HG02840 (cell line): ENCODE results near the gene PGBD5.

Source experiments
- ATAC-seq: cut with Tn5 transposase; IDR thresholded peaks from one replicate; pipeline ENCODE4 v1.9.1; 2021; ENCODE audit warnings: mild to moderate bottlenecking, moderate library complexity, moderate number of reproducible peaks; ENCODE audit not compliant: unreplicated experiment, low FRiP score

PGBD5 gene

GRCh38 chr1:230399321-230400006 is 26.7 kb downstream of the PGBD5 start:
- ATAC-seq, result no peak

DNA sequence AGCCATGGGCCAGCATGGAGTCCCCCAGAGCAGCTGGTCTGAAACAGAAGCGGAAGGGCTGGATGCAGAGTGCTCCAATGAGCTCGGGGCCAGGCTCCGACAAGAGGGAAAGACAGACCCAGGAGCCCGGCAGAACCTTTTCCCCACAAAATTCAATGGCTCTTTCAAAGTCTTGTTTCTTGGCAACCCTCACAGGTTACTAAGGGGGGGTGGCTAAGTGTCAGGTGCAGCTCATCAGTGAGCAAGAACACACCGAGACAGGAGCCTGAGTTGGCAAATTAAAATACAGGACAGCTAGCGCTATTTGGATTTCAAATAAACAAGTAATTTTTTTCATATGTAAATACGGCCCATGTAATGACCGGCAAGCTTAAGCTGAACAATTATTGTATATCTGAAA is 27.3 kb downstream of the PGBD5 start:
- ATAC-seq, result no peak

DNA sequence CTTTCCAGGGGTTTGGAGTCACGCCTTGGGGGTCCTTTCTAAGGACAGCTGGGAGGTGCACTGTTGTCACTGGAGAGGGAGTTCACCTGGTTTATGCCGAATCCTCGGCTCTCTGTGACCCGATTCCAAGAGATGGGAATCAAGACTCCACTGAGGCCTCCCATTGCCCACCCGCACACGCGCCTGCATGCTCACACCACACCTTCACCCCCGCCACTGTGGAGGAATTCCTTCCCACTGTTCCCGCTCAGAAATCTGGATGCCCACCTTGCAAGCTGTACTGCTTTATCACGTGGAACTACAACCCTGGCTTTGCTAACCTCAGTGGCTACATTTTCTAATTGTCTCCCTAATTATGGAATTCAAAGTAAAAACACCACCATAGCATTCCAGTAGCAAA is 29.2 kb downstream of the PGBD5 start:
- ATAC-seq, result no peak

- no peak for ATAC-seq
These were observed 30.2 kb downstream of the PGBD5 start for GRCh38 chr1:230395932-230396331.

- no peak for ATAC-seq
These were observed 31.4 kb downstream of the PGBD5 start for GRCh38 chr1:230394741-230395140.

- no peak for ATAC-seq
These were observed 32.0 kb downstream of the PGBD5 start for GRCh38 chr1:230394134-230394533.

DNA sequence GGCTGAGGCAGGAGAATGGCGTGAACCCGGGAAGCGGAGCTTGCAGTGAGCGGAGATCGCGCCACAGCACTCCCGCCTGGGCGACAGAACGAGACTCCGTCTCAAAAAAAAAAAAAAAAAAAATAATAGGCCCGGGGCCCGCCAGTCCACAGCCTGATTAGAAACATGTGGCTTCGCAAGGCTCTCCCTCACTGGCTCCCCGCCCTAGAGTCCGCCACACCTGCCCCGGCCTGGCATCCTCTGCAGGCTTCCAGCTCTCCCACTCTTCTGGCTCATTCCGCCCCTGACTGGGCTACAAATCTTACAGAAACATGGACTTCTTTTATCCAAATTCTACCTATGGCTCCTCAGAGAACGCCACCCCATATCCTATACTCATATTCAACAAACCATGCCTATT is 32.4 kb downstream of the PGBD5 start:
- ATAC-seq, result no peak

DNA sequence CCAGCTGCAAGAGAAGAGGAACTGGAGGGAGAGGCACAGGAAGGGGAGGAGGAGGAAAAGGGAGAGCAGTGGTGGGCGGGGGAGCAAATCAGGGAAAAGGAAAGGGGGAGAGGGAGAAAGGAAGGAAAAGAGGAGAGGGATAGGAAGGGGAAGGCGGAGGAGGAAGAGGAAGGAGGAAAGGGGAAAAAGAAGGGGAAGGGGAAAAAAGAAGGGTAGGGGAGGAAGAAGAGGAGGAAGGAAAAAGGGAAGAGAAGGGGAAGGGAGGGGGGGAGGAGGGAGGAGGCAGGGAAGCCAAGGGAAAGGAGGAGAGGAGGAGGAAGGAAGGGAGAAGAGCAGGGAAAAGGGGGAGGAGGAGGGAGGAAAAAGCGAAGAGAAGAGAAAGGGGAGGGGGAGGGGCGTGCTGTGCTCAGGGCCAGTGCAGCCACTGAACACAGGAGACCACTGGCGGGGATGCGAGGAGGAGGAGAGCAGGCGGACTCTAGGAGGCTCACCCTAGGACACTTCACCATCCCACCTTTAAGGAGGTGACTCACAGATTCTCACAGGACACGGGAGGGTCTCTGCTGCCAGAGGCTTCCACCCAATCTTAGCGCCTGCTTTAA is 33.1 kb downstream of the PGBD5 start:
- ATAC-seq, result no peak

DNA sequence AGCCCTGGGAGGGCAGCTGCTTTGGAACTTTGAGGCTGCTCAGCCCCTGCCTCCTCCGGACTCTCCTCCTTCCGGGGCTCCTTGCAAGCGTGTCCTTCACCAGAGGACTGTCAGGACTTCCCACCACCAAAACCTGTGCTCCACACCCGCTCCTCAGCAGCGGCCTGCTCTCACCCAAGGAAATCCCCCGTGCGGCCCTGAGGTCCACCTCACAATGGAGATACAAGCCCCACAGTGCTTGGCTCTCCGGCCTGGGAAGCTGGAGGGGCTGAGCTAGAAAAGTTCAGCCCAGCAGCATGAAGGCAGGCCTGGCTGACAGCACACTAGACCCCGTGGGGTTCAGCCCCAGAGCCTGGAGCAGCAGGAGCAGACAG is 33.6 kb downstream of the PGBD5 start:
- ATAC-seq, result no peak

DNA sequence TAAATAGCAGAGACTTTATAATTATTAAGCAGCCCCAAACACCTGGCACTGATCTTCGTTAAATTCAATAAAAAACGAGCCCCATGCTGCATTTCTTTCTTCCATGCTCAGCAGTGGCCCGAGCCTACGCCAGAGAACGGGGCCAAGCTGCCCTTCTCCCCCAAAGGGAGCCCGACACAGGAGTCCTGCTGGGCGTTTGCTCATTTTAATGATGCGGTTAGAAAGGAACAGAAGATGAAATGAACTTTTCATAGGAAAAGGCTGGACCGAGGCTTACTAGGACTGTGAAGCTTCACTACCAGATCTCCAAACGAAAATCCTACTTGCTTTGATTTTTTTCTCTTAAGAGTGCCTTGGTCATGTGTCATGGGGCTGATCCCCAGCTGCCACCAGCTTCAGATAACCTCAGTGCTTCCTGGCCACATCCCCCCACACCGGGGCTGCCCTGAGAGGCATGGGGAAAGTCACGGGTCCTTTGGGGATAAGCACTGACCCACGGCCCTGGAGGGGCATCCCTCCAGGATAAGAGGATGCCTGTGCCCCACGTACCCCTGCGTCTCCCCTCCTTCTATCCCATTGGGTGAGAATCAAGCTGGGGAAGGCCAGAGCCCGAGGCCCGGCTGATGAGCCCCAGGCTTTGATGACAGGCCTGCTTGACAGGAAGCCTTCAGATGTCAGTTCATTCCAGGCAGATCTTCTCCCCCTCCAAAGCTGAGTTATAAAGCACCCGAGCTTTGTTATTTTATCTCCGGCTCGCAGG is 34.2 kb downstream of the PGBD5 start:
- ATAC-seq, result no peak

- no peak for ATAC-seq
These were observed 35.8 kb downstream of the PGBD5 start for GRCh38 chr1:230390371-230390770.

- ATAC-seq, result no peak
These were observed 38.3 kb downstream of the PGBD5 start for GRCh38 chr1:230387876-230388275.

- ATAC-seq, result no peak
These were observed 38.8 kb downstream of the PGBD5 start for GRCh38 chr1:230387296-230387695.

- no peak for ATAC-seq
These were observed 39.4 kb downstream of the PGBD5 start for GRCh38 chr1:230386637-230387262.

GRCh38 chr1:230385930-230386329 is 40.2 kb downstream of the PGBD5 start:
- no peak for ATAC-seq

- no peak for ATAC-seq
These were observed 41.0 kb downstream of the PGBD5 start for GRCh38 chr1:230385158-230385450.

DNA sequence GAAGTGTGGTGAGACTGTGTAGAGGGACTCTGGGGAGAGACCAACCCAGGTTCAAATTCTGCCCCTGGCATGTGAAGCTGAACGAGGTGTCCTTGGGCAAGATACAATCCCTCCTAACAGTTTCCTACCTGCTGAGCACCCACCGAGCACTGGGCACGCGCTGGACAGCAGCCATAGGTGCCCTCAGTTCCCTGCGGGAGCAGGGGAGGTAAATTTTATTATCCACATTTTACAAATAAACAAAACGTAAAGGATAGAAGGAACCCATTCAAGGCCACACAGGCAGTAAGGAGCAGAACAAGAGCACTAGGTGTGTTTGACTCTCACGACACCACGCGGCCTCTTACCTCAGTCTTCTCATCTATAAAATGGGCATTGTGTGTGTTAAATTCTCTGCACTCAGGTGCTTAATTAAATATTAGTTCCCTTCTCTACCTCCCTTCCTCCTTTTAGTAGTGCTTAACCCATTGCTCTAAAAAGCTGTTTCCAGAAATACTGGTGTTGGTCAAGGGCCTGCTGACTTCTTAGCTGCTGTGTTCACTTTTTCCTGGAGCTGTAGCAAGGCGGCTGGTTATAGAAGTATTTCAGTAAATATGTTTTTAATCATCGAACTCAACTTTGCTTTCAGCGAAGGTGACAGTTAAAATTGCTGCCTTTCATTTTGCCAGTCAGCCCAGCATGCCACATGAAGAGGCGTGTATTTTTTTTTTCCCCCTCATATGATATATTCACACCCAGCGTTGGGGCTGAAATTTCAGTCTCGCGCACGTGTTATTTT is 41.6 kb downstream of the PGBD5 start:
- no peak for ATAC-seq

DNA sequence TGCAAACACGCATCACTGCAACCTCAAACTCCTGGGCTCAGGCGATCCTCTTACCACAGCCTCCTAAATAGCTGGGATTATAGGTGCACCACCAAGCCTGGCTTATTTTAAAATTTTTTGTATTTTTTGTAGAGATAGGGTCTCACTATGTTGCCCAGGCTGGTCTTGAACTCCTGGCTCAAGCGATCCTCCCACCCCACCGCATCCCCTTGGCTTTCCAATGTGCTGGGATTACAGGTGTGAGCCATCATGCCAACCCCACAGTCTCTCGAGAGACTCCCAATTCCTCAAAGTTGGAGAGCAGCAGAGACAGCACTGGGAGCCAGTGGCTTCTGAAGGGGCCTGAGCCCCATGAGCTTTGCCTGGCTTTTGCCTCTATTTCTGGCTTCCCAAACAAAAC is 42.7 kb downstream of the PGBD5 start:
- no peak for ATAC-seq

DNA sequence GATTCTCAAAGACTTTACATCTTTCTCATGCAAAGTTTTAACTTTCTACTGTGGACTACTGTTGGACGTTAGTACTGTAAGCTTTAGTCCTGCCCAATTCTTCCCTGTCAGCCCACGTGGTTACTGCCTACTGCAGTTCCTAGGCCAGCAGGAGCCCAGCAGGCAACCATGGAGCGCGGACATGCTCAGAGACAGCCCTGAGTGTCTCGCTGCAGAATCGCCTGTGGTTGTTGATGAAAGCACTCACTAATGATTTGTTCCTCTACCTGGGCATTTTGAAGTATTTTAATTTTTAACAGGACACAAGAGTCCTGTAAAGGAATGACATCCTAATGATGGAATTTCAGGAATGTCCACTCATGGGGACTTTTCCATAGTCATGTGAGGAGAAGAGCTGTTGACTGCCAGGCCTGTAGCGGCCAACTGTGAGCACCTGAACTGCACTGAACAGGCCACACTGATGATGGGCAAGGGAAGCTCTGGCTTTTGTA is 44.1 kb downstream of the PGBD5 start:
- no peak for ATAC-seq

GRCh38 chr1:230381585-230381984 is 44.5 kb downstream of the PGBD5 start:
- no peak for ATAC-seq

- ATAC-seq, result no peak
These were observed 45.1 kb downstream of the PGBD5 start for GRCh38 chr1:230381049-230381467.
